HG02588 (cell line): Measurements from ENCODE around the gene TRIM40.

Experiments
- ATAC-seq: cut with Tn5 transposase; IDR thresholded peaks from one replicate; pipeline ENCODE4 v1.9.1; 2021; ENCODE audit warnings: mild to moderate bottlenecking, moderate library complexity; ENCODE audit not compliant: unreplicated experiment

Gene TRIM40

GRCh38 chr6:30135757-30136156, at the start of gene TRIM40:
TSS of gene TRIM40 (plus strand) at chr6:30136140. CDS start at chr6:30137037, 897 bp downstream.
- ATAC-seq, result no peak

- no peak for ATAC-seq
Measured at GRCh38 chr6:30087876-30088275, 48.1 kb upstream of the TRIM40 start.

GRCh38 chr6:30091577-30092381, 44.2 kb upstream of the TRIM40 start:
- ATAC-seq, result no peak

GRCh38 chr6:30092852-30093543, 42.9 kb upstream of the TRIM40 start:
- ATAC-seq, result no peak

GRCh38 chr6:30093951-30094661, 41.8 kb upstream of the TRIM40 start:
- ATAC-seq, result no peak

GRCh38 chr6:30096829-30097228, 39.1 kb upstream of the TRIM40 start:
- no peak for ATAC-seq

GRCh38 chr6:30097902-30098768, 37.8 kb upstream of the TRIM40 start:
- no peak for ATAC-seq

GRCh38 chr6:30100154-30100553, 35.8 kb upstream of the TRIM40 start:
- no peak for ATAC-seq

GRCh38 chr6:30100585-30101443, 35.1 kb upstream of the TRIM40 start:
- no peak for ATAC-seq

GRCh38 chr6:30101444-30102413, 34.2 kb upstream of the TRIM40 start:
- ATAC-seq, result peak; percentile 73

GRCh38 chr6:30102414-30102969, 33.4 kb upstream of the TRIM40 start:
- ATAC-seq, result no peak

- ATAC-seq, result peak; percentile 42
Measured at GRCh38 chr6:30102970-30103871, 32.7 kb upstream of the TRIM40 start.

- no peak for ATAC-seq
Measured at GRCh38 chr6:30103872-30104179, 32.1 kb upstream of the TRIM40 start.

GRCh38 chr6:30104661-30105060, 31.3 kb upstream of the TRIM40 start:
- no peak for ATAC-seq

- ATAC-seq, result no peak
Measured at GRCh38 chr6:30111266-30111856, 24.6 kb upstream of the TRIM40 start.

GRCh38 chr6:30112402-30112994, 23.4 kb upstream of the TRIM40 start:
- ATAC-seq, result no peak
